OCI-LY7 (cell line): ENCODE measurements around the gene SEMA3G.

Experiments used
- CTCF ChIP-seq: fragments of 200-600 bp; sonication (generic); conservative IDR thresholded peaks from 2 replicates; pipeline ENCODE4 v1.5.1; 2014; ENCODE audit warnings: mild to moderate bottlenecking, antibody characterized with exemption, low read length, moderate library complexity, mixed read lengths
- EZH2phosphoT487 ChIP-seq: fragments of 200-600 bp; sonication (generic); IDR thresholded peaks from 2 replicates; pipeline ENCODE4 v1.6.1; 2018; ENCODE audit warnings: low read depth, borderline replicate concordance, mild to moderate bottlenecking, mixed run types, antibody characterized with exemption, low read length, moderate library complexity, mixed read lengths

GRCh38 chr3:52479037-52479876, 34.4 kb upstream of the SEMA3G start:
- no peak for TF ChIP-seq EZH2phosphoT487
- no peak for TF ChIP-seq CTCF
